ENCODE measurements around the gene CCNB2. TPM values are rescaled to one million over a fixed set of nuclear protein-coding genes. Genes with fewer than 3 reads are reported as not detected.
"Not testable (repeated sequence)": the region's sequence is repeated elsewhere in the genome, so short reads cannot be mapped to it uniquely, and the experiment has no call there.

Gene CCNB2
- total and polyA plus RNA-seq, 5 donors: 0.07 to 2.1 (median 0.40) TPM

DNA sequence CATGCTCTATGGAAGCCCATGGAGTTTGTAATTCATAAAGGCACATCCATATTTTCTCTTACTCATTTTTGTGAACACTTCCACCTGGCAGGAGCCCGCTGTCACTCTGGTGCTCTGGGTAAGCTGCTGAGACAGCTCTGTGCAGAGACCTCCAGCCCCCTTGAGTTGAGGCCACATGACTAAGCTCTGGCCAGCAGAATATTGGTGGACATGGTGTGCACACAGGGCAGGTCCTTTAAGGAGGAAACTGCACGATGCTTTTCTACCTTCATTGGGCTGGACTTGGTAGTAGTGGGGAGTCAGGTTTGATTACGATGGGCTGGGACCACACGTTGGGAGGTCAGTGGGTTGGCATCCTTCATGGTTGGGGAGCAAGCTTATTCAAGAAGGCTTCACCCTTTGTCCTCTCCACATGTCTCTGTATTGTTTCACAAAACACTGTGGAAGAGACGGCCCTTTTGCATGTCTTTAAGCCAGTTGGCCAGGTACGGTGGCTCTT, 29.0 kb downstream of the CCNB2 start:
- DNase-seq (no peak), ATAC-seq (no peak)
- Histone ChIP-seq H3K27me3 (ENCODE audit: control insufficient read depth, insufficient read depth) (no peaks in the 10 kb centered on the region), H3K4me3 (ENCODE audit: low read length) (no peak overlapping the region), H3K4me1 (ENCODE audit: control insufficient read depth, insufficient read depth, low read length) (no peaks in the 10 kb centered on the region), H3K27ac (ENCODE audit: low read length) (no peak overlapping the region), H3K9me3 (ENCODE audit: control insufficient read depth, low read length) (no peaks in the 10 kb centered on the region)
- WGBS: 98% methylated on average over 6 of the region's 6 CpGs
- intact Hi-C loops (cut with DNase I): no loop called here

DNA sequence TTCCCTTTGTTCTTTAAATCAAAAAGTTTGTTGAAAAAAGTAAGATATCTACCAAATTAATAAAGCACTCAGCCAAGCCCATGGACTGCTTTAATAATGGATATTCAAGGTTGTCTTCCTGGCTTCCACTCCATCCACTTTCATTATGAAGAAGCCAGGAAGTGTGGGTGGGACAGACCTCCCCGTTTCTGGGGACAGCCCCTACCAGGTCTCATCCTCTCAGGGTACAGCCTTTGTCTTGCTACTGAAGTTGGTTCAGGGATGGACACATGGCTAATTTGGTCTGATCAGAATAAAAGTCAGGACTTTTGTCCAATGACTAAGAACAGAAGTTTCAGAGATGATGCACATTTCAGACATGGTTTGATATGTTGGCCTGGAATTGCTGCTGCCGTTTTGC, 32.6 kb downstream of the CCNB2 start:
- H3K27ac ChIP-seq (ENCODE audit: low read length): no peak overlapping the region
- no peak for ATAC-seq
- no peak for DNase-seq
- H3K4me3 ChIP-seq (ENCODE audit: low read length): no peak overlapping the region
- intact Hi-C loops (cut with DNase I): no loop called here
- WGBS: 52% methylated on average over 2 of the region's 2 CpGs
- H3K27me3 ChIP-seq (ENCODE audit: control insufficient read depth, insufficient read depth): no peaks in the 10 kb centered on the region
- no peaks in the 10 kb centered on the region for H3K4me1 ChIP-seq (ENCODE audit: control insufficient read depth, insufficient read depth, low read length)
- no peaks in the 10 kb centered on the region for H3K9me3 ChIP-seq (ENCODE audit: control insufficient read depth, low read length)

DNA sequence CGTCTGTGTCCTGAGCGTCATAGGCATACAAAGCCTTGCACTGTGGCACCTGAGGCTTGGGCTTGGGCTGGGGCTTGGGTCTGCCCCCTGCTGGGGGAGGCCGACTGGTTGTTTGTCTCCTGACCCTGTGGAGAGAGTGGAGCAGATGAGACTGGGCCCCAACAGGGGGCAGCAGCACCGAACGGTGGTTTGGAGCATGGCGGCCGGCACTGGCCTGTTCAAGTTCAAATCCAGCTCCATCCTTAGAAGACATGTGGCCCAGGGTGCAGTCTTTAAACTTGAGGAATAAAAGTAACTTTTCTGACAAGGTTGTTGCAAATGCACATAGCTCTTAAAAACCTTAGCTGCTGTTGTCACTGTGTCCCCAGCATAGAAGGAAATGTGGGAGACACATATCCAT, 33.3 kb downstream of the CCNB2 start:
- no peak overlapping the region for H3K4me3 ChIP-seq (ENCODE audit: low read length)
- intact Hi-C loops (cut with DNase I): no loop called here
- no peaks in the 10 kb centered on the region for H3K4me1 ChIP-seq (ENCODE audit: control insufficient read depth, insufficient read depth, low read length)
- H3K27ac ChIP-seq (ENCODE audit: low read length): no peak overlapping the region
- H3K27me3 ChIP-seq (ENCODE audit: control insufficient read depth, insufficient read depth): no peaks in the 10 kb centered on the region
- H3K9me3 ChIP-seq (ENCODE audit: control insufficient read depth, low read length): no peaks in the 10 kb centered on the region
- WGBS: 70% methylated on average over 7 of the region's 7 CpGs
- DNase-seq (peak; percentile 32 to 74 (median 68)), ATAC-seq (peak; percentile 55 to 65)

DNA sequence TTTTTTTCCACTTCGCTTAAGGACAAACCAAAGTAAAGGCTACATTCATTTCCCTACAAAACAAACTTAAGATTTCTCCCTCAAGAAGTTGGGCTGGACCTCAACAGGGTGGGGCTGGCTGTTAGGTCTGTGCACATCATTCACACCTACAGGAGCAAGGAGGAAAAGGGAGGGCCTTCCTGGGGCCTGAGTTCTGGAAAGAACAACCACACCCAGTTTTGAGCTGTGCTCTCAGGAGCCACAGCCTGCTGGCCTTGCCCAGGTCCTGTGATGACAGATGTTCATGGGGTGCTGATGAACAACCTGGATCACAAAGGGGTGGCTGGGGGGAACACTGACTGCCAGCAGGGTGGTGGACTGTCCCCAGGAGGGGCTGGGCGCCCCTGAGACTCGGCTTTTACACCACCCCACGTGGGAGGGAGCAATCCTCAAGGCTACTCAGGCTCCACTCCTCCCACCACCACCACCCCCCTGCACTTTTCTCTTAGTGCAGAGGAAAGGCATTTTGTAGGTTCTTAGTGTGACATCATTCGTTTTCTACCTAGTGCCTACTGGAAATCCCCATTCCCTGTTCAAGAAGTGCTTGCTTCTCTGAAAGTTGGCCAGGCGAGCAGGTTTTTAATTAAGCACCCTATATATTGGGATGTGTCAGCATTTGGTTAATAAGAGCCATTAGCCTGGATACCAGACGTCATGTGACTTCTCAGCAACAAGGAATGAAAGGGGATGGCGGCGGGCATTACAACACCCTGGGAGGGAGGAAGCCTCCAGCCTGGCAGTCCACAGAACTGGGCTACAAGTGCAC, 35.7 kb downstream of the CCNB2 start:
- intact Hi-C loops (cut with DNase I): no loop called here
- 86% methylated on average over 9 of the region's 9 CpGs for WGBS
- no peak for DNase-seq
- H3K4me1 ChIP-seq (ENCODE audit: control insufficient read depth, insufficient read depth, low read length): no peaks in the 10 kb centered on the region
- no peak overlapping the region for H3K4me3 ChIP-seq (ENCODE audit: low read length)
- ATAC-seq: peak in 1 of 2 donors; percentile 48
- H3K27me3 ChIP-seq (ENCODE audit: control insufficient read depth, insufficient read depth): no peaks in the 10 kb centered on the region
- H3K9me3 ChIP-seq (ENCODE audit: control insufficient read depth, low read length): no peaks in the 10 kb centered on the region
- no peak overlapping the region for H3K27ac ChIP-seq (ENCODE audit: low read length)

DNA sequence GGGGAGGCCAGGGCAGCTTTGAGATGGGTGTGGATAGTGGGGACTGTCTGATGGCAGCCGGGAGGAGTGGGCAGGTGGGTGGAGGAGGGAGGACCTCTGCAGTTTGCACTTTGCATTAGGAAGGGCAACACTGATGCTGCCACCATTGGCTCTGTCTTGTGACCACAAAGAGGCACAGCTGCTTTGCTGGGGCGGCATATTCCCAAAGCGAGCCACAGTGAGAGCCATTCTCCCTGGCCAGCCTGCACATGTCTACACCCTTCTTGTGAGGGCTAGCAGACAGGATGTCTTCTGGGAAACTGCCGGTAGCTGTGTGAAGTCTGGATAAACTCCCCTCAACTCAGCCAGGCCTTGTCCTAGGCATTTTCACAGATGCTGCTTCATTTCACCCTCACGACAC, 38.3 kb downstream of the CCNB2 start:
- DNase-seq (no peak), ATAC-seq (no peak)
- no peaks in the 10 kb centered on the region for H3K4me1 ChIP-seq (ENCODE audit: control insufficient read depth, insufficient read depth, low read length)
- no peaks in the 10 kb centered on the region for H3K9me3 ChIP-seq (ENCODE audit: control insufficient read depth, low read length)
- H3K27ac ChIP-seq (ENCODE audit: low read length): no peak overlapping the region
- intact Hi-C loops (cut with DNase I): no loop called here
- H3K4me3 ChIP-seq (ENCODE audit: low read length): no peak overlapping the region
- no peaks in the 10 kb centered on the region for H3K27me3 ChIP-seq (ENCODE audit: control insufficient read depth, insufficient read depth)
- 89% methylated on average over 5 of the region's 5 CpGs for WGBS

DNA sequence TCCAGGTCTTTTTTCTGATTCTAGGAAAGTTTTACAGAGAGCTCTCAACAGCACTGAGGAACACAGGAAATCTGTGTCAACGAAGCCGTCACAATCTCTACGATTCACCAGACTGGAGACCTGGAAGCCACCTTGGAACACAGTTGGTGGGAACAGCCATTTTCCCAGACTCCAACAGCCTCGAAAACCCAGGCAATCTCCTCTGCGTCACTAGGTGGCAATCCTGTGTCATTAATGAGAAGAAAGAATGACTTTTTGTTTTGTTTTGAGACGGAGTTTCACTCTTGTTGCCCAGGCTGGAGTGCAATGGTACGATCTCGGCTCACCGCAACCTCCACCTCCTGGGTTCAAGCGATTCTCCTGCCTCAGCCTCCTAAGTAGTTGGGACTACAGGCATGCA, 39.6 kb downstream of the CCNB2 start:
- H3K27me3 ChIP-seq (ENCODE audit: control insufficient read depth, insufficient read depth); H3K4me3 ChIP-seq (ENCODE audit: low read length); ATAC-seq; H3K9me3 ChIP-seq (ENCODE audit: control insufficient read depth, low read length); intact Hi-C loops (cut with DNase I); DNase-seq; H3K27ac ChIP-seq (ENCODE audit: low read length); H3K4me1 ChIP-seq (ENCODE audit: control insufficient read depth, insufficient read depth, low read length): not testable (repeated sequence)
- 83% methylated on average over 10 of the region's 10 CpGs for WGBS

DNA sequence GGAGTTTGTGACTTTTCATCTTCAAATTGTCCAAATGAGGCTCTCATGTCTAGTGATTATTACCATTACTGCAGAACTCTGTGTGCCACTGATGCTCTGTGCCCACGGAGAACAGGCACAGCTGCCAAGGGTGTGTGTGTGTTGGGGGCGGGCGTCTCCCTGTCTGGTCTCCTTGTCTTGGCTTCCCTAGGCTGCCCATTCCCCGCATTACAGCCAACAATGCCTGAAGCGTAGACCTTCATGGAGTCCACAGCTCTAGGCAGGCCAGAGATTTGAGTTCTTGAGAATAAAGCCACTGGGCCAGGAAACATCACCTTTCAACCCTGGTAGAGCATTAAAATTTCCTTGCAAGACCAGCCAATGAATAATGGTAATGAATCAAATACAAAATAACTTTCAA, 42.7 kb downstream of the CCNB2 start:
- no peak overlapping the region for H3K4me3 ChIP-seq (ENCODE audit: low read length)
- ATAC-seq (no peak), DNase-seq (no peak)
- H3K27me3 ChIP-seq (ENCODE audit: control insufficient read depth, insufficient read depth): no peaks in the 10 kb centered on the region
- WGBS: 94% methylated on average over 5 of the region's 5 CpGs
- no peak overlapping the region for H3K27ac ChIP-seq (ENCODE audit: low read length)
- intact Hi-C loops (cut with DNase I): no loop called here
- H3K9me3 ChIP-seq (ENCODE audit: control insufficient read depth, low read length): no peaks in the 10 kb centered on the region
- no peaks in the 10 kb centered on the region for H3K4me1 ChIP-seq (ENCODE audit: control insufficient read depth, insufficient read depth, low read length)

DNA sequence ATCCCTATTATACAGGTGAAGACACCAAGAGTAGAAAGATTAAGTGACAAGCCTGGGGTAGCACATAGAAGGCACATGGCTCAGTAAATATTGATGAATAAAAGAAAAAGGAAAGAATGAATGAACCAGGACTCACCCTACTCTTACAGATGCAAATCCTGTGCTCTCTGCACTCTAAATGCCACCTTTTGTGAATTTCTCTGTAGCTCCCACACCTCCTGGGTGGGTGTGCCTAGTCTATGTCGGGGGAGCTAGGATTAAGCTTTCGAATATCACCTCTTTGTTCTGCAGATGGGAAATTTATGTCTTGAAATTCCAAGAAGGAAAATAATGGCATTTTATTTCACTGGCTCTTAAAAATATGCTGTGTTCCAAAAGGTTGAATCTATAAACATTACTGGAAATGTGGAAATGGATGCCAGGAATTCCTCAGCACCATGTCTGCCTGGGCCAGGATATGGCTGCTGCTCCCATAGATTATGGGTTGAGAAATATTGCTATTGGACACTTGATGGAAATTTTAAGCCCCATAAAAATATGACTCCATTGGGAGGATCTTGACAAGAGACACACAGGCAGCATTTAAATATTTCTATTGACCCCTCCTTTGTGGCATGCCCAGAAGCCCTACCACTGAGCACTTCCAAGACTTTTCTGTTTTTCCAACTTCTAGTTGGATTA, 43.3 kb downstream of the CCNB2 start:
- Histone ChIP-seq H3K4me1 (ENCODE audit: control insufficient read depth, insufficient read depth, low read length) (no peaks in the 10 kb centered on the region), H3K27me3 (ENCODE audit: control insufficient read depth, insufficient read depth) (no peaks in the 10 kb centered on the region), H3K27ac (ENCODE audit: low read length) (no peak overlapping the region), H3K4me3 (ENCODE audit: low read length) (no peak overlapping the region), H3K9me3 (ENCODE audit: control insufficient read depth, low read length) (no peaks in the 10 kb centered on the region)
- WGBS: 74% methylated on average over 2 of the region's 2 CpGs
- ATAC-seq (no peak), DNase-seq (no peak)
- intact Hi-C loops (cut with DNase I): no loop called here

DNA sequence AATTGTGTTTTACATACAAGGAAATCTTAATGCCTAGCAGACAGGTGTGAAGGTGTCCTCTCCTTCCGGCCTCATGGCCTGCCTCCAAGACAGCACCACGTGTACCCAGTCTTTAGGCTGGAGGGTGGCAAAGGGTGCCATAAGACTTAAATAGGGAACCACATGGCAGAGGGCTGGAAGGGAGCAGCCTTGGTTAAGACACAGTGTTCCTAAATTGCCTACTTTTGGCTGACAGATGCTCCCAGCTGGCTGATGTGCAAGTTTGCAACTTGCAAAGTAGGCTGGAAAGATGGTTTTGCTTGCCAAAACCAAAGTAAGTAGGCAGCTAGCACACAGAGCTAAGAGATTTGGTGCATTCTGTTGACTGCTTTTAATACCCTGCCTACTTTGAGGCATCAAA, 45.2 kb downstream of the CCNB2 start:
- no peaks in the 10 kb centered on the region for H3K27me3 ChIP-seq (ENCODE audit: control insufficient read depth, insufficient read depth)
- peak in 1 of 3 donors; percentile 66 for DNase-seq
- intact Hi-C loops (cut with DNase I): no loop called here
- no peak for ATAC-seq
- WGBS: 72% methylated on average over 2 of the region's 2 CpGs
- no peak overlapping the region for H3K4me3 ChIP-seq (ENCODE audit: low read length)
- no peaks in the 10 kb centered on the region for H3K4me1 ChIP-seq (ENCODE audit: control insufficient read depth, insufficient read depth, low read length)
- no peaks in the 10 kb centered on the region for H3K9me3 ChIP-seq (ENCODE audit: control insufficient read depth, low read length)
- no peak overlapping the region for H3K27ac ChIP-seq (ENCODE audit: low read length)

DNA sequence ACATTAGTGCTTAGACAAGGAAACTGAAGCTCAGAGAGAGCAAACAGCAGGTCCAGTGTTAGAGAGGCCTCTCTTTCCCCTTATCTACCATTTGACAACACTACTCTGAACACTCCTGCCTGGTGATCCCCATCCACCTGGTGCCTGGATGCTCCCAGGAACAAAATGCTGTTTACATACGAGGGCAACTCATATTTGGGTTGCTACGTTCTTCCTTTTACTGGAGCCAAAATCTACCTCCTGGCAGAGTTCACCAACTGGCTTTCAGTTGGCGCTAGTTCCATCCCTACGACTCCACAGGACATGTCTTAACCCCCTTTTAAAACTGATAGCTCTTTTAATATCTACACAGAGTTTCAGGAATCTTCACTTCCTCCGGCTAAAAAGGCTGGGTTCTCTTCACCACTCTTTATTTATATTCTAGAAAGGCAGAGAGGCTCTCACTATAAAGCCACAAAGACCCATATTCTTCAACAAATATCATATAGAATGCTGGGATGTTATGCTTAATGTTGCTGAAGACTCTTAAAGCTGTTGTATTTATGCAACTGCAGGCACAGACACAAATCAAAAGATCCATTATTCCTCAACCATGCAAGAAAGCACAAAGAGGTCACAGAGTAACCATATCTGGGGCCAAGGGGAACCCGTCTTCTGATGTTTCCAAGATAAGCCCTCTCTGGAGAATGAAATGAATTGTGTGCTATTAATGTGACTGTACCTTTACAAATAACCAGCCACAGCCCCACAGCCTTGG, 47.9 kb downstream of the CCNB2 start:
- H3K27ac ChIP-seq (ENCODE audit: low read length): no peak overlapping the region
- intact Hi-C loops (cut with DNase I): no loop called here
- H3K9me3 ChIP-seq (ENCODE audit: control insufficient read depth, low read length): no peaks in the 10 kb centered on the region
- DNase-seq: no peak
- H3K27me3 ChIP-seq (ENCODE audit: control insufficient read depth, insufficient read depth): no peaks in the 10 kb centered on the region
- 96% methylated on average over 6 of the region's 6 CpGs for WGBS
- H3K4me1 ChIP-seq (ENCODE audit: control insufficient read depth, insufficient read depth, low read length): no peaks in the 10 kb centered on the region
- H3K4me3 ChIP-seq (ENCODE audit: low read length): no peak overlapping the region
- no peak for ATAC-seq

DNA sequence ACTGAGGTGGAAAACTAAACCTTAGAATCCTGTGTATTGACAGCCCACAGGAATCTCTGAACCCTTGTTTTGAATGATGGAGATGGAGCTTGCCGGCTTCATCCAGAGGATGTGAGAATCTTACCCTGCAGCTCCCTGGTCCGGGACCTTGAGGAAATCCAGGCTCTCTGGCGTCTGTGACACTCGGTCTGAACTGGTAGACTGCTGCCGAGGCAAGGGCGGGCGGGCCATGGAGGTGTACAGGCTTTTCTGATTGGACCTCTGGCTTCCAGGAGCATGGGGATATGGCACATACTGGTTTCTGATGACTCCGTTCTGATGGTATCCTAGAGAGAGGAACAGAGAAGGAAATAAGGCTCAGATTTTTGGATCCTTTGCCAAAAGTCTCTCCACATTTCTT, 48.5 kb downstream of the CCNB2 start:
- H3K4me1 ChIP-seq (ENCODE audit: control insufficient read depth, insufficient read depth, low read length): no peaks in the 10 kb centered on the region
- H3K27ac ChIP-seq (ENCODE audit: low read length): no peak overlapping the region
- H3K4me3 ChIP-seq (ENCODE audit: low read length): no peak overlapping the region
- no peaks in the 10 kb centered on the region for H3K9me3 ChIP-seq (ENCODE audit: control insufficient read depth, low read length)
- ATAC-seq (no peak), DNase-seq (no peak)
- H3K27me3 ChIP-seq (ENCODE audit: control insufficient read depth, insufficient read depth): no peaks in the 10 kb centered on the region
- WGBS: 95% methylated on average over 8 of the region's 8 CpGs
- intact Hi-C loops (cut with DNase I): no loop called here
